HG03139 (cell line): Measurements from ENCODE around the gene SUGP2.
A peak's percentile ranks its signal among the peaks of the same experiment; 100 is the strongest.

Source experiments
- ATAC-seq: cut with Tn5 transposase; IDR thresholded peaks from one replicate; pipeline ENCODE4 v1.9.1; 2021; ENCODE audit not compliant: unreplicated experiment

The SUGP2 gene

DNA sequence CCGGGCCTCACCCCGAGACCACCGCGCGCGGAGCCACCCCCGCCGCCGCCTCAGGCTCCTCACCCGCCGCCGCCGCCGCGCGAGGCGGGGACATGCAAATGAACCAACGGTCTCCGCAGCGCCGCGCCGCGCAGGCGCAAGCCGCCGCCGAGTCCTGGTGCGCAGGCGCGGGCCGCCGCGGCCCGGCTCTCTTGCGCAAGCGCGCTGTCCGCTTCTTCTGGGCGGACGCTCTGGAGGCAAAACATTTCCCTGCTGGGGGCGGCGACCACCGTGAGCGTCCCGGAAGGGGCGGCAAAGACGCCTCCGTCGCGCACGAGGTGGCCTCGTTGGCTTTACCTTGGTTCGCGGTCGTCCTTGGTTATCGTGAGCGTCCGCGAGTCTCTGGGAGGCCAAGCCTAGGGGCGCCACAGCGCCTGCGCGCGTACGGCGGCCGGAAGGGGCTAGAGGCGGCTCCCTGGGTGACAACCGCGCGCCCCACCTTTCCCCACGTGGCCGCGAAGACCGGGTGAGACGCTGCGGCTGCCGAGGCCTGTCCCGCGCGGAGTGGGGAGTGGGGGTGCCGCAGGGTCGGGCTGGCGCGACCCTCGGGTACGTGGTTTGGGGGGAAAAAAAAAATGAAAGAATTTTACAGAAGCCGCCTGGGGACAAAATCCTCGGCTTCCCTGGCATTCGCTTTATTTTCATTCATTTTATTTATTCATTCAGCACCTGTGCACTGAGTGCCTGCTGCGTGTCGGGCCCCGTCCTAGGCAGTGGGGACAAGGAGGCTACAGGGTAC lies at the start of gene SUGP2, which contains the start of gene ARMC6:
Gene SUGP2, minus strand, starts transcription at position 92 of the 778 bp plus-strand sequence. CDS start 2,446 bp downstream, outside the sequence.
Gene ARMC6, plus strand, starts transcription at position 178 of the 778 bp plus-strand sequence. CDS start 607 bp downstream, outside the sequence.
- ATAC-seq, result peak; percentile 54

DNA sequence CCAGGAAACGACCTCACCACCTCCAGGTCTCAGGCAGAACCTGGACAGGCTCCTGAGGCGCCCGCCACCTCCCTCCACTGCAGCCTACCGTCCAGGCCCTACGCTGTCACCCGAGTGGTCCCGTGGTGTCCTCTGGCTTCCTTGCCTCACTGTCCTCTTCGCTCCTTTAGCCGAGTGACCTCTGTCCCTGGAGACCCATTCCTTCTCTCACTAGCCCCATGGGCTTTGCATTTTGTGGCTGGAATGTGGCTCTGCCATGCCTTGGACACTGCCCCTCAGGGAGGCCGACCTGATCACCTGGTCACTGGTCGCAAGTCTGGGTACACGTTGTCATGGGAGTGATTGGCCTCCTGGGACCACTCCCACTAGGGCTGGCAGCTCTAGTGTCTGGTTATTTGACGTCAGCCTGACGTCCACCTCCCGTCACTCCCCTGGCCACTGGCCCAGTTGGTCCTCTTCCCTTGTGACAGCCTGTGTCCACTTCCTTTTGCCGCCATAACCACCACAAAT lies 48.4 kb upstream of the SUGP2 start:
- ATAC-seq, result no peak

DNA sequence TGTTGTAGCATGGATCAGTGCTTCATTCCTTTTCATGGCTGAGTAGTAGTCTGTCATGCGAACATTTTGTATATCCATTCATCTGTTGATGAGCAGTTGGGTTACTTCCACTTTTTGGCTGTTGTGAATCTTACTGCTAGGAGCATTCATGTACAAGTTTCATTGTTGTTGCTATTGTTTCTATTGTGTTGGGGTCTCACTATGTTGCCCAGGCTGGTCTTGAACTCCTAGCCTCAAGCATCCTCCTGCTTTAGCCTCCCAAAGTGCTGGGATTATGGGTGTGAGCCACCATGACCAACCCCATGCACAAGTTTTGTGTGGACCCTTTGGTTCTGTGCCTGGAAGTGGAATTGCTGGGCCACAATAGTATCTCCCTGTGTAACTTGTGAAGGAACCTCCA lies 46.3 kb upstream of the SUGP2 start:
- ATAC-seq, result no peak

DNA sequence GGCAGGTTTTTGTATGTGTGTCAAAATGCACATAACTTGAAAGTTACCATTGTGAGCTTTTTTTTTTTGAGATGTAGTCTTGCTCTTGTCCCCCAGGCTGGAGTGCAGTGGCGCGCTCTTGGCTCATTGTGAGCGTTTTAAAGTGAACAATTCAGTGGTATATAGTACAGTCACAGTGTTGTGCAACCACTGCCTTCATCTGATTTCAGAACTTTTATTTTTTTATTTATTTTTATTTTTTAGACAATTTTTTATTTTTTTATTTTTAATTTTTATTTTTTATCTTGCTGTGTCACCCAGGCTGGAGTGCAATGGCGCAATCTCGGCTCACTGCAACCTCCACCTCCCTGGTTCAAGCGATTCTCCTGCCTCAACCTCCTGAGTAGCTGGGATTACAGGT lies 45.5 kb upstream of the SUGP2 start:
- no peak for ATAC-seq

DNA sequence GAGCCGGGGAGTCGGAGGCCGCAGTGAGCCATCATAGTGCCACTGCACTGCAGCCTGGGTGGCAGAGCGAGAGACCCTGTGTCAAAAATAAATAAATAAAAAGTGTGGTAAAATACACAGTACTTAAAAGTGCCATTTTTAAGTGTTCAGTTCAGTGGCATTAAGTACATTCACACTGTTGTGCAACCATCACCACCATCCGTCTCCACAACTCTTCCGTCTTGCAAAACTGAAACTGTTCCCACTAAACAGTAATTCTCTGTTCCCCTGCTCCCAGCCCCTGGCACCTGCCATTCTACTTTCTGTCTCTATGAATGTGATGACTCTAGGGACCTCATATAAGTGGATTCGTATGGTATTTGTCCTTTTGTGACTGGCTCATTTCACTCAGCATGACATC lies 43.8 kb upstream of the SUGP2 start:
- ATAC-seq, result no peak

DNA sequence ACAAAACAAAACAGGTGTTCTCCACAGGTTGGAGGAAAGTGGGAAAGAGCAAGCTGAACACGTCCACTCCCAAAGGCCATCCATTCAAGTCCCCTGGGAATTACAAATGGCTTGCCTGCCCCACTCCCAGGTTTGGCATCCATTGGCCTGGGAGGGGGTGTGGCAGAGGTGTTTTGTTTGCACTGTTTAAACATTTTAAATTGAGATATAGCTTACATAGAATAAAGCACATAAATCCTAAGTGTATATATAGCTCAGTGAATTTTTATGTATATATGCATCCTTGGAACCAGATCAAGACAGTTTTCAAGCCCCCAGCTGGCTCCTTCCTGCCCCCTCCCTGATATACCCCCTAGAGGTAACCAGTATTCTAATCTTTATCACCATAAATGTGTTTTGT lies 43.2 kb upstream of the SUGP2 start:
- no peak for ATAC-seq

DNA sequence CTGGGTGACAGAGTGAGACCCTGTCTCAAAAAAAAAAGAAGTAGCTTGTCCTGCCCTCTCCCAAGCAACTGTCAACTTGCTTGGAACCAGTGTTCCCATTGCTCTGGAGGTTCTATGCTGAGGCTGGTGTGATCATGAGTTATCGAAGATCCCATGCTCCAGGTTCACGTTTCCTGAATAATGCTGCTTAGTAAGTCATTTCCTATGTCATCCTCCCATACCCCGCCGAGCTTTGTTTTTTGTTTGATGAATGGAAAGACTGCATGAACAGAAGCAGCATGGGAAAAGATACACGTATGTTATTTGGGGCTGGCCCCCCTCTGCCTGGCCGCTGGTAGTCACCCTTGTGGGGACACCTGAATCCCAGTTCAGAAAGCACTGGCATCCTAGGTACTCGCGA lies 41.8 kb upstream of the SUGP2 start:
- no peak for ATAC-seq

DNA sequence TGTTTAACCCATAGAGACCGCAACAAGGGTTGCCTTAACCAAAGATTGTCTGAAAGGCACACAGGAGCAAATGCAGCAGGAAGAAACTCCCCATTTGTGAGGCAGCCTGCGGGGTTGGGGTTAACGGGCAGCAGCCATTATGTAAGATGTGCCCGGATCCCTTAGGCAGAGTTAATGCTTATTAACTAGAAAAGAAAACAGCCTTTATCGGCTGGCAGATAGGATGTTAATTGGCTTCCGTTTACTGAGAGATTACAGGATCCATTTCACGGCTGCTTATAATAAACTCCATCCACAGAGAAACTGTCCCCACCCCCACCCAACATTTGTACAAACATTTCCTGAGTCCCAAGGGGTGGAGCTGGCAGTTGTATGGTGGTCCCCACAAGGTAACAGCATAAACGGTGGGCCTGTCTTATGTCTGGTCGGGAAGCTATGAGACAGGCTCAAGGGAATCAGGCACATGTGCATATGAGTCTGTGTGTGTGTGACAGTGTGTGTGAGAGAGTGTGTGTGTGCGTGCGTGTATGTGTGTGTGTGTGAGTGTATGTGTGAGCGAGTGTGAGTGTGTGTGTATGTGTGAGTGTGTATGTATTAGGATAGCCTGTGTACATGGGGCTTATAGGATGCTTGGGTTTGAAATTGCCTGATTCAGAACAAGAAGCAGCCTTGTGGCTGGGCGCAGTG lies 41.0 kb upstream of the SUGP2 start:
- no peak for ATAC-seq

DNA sequence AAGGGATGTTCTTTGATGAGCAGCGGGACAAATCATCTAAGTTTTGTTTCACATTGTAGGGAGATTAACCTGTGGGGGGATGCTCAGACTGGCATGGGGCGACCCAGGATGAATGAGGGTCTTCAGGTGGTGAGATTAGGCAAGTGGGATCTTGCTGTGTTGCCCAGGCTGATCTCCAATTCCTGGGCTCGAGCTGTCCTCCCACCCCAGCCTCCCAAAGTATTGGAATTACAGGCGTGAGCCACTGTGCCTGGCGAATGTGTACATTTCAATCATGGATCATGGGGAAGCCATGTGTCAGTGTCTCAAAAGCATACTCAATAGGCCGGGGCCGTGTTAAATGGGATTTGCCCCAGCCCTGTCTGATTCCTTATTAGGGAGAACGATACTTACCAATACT lies 38.6 kb upstream of the SUGP2 start:
- ATAC-seq, result no peak

DNA sequence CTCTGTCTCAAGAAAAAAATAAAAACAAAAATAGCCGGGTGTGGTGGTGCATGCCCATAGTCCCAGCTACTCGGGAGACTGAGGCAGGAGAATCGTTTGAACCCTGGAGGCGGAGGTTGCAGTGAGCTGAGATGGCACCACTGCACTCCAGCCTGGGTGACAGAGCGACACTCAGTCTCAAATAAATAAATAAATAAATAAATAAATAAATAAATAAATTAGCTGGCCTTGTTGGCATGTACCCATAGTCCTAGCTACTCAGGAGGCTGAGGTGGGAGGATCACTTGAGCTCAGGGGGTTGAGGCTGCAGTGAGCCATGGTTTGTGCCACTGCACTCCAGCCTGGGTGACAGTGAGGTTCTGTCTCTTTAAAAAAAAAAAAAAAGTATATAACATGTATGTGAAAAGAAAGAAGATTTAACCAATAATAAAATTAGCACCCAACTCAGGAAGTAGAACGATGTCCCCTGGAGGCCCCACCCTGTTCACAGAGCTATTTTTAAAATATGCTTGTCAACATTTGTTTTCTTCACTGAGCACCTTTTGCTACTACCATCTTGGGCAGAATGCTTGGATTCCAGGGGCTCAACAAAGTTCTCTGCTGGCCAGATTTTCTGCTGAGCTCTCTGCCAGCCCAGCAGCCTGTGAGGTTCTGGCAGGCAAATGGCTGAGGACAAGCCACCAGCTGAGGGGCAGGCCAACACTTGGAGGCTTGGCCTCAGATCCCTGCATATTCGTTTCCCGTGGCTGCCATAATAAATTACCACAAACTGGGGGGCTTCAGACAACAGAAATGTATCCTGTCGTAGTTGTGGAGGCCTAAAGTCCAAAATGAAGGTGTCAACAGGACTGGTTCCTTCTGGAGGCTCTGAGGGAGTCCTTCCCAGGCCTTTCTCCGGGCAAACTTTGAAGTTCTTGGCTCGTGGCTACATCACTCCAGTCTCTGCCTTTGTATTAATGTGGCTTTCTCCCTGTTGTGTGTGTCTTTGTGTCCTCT lies 35.6 kb upstream of the SUGP2 start:
- ATAC-seq, result no peak

DNA sequence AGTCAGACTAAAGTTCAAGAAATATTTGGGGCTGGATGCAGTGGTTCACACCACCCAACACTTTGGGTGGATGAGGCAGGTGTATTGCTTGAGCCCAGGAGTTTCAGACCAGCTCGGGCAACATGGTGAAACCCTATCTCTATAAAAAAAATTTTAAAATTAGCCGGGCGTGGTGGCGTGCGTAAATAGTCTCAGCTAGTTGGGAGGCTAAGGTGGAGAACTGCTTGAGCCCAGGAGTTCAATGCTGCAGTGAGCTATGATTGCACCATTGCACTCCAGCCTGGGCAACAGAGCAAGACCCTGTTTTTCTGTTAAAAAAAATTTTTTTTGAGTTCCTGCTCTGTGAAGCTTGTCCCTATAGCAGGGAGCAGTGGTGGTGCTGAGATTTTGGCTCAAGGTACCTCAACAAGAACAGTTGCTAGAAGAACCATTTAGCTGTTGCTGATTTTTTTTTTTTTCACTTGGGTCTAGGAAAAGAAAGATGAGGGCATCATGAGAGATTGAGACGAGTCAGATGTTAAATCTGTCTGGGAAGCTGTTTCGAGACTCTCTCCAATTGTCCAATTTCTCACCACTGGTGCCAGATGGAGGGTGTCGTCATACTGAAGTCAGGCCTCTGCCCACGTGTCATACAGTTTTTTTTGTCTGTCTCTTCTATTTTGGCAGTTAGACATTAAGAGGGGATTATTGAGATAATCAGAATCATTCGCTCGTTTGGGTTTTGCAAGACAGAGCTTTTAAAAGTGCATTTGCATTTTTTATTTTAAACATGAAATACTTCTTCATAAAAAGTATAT lies 34.2 kb upstream of the SUGP2 start:
- ATAC-seq, result no peak

DNA sequence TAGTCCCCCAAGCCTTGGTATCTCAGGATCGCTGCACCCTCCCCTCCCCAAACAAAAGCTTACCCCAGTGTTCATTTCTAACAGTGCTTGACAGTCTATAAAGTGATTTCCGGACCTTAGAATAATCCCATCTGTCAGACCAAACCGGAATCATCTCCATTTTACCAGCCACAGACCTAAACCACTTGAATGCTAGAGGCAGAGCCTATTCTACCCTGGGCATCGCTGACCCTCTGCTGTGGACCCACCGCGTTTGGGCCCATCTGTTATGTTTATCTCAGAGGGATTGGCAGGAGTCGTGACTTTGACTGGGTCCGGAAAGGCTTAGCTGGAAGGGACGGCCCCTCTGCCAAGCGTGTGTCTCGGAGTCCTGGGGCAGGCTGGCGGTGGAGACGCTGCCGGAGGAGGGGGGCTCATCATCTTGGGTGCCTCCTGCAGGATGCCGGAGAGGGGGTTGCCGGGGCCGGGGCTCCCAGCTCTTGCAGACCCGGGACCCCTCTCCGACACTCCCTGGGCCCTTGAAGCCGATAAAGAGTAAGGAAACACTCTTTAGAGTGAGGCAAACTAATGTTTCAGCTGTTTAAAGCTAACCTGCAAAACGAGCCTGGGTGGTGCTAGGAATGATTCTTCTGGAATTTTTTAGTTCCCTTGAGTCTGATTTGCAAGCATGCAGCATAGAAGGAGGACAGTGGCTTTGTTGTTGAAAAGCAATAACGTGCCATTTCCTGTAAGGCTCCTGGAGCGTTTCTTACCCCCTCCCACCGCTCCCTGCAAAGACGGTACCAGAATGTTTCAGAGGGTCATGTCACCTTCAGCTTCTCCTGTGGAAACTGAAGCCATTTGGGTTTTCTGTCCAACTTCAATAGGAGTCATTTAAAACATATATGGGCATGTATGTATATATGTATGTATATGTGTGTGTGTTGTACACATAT lies 31.8 kb upstream of the SUGP2 start:
- no peak for ATAC-seq

DNA sequence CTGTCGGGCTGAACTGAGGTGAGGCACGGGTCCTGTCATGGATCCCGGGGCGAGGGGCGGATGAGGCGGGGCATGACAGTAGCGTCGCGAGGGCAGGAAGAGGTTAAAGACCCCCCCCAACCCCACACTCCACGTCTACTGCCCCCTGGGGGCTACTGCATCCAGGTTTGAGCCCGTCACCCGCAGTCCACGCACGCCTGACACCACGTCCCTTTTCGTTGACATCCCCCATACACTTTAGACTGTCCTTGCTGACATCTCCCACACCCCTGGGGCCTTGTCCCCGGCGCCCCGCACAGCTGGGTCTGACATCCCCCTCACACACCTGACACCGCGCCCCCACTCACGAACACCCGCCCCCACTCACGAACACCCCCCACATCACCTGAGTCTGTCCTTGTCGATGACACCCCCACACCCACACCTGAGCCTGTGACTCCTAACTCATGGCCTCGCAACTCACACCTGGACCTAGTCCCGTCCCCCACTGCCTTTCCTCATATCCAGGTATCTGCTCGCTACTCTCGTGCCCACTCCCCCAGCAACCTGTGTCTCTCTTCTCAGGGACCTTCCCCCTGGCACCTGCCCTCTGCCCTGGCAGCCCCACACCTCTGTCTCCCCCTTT lies 30.9 kb upstream of the SUGP2 start:
- ATAC-seq, result no peak

DNA sequence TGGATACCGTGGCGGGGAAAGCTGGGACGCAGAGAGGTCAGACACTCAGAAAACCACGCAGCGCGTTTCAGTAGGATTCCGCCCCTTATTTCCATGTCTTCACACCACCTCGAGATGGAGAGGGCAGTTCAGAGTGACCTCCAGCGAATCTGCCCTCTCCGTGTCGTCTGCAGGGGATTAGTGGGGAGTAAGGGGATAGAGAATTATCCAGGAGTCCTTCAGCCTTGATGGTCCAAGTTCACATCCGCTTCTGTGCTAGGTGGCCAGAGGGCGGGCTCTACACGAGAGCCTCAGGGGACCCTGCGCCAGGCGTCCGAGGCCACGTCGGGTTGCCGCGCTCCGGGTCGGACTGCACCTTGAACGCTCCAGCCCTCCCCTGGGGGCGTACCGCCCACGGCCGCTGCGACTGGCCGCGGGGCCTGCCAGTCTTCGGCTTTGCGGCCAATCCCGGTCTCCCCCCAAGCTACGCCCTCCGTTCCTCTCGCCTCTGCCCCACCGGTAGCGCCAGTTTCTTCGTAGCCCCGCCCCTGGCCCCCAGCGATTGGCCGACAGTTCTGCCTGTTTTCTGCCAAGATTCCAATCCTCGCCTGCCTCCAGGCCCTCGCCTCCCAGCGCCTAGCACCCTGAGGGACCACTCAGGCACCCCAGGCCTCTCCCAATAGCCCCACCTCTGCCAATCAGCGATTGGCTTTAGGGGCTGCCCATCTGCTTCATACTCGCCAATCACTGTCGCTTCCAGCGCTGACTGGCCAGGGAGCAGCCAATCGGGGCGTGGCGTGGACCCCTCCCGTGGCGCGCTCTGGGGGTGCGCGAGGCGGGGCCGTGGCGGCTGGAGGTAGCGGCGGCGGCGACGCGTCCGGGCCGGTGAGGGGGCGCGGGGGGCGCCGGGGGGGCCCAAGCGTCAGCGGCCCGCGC lies 30.1 kb upstream of the SUGP2 start, which contains the start of gene SLC25A42:
Gene SLC25A42, plus strand, starts transcription at position 812 of the 915 bp plus-strand sequence. CDS start 32,131 bp downstream, outside the sequence.
- ATAC-seq, result peak; percentile 90

DNA sequence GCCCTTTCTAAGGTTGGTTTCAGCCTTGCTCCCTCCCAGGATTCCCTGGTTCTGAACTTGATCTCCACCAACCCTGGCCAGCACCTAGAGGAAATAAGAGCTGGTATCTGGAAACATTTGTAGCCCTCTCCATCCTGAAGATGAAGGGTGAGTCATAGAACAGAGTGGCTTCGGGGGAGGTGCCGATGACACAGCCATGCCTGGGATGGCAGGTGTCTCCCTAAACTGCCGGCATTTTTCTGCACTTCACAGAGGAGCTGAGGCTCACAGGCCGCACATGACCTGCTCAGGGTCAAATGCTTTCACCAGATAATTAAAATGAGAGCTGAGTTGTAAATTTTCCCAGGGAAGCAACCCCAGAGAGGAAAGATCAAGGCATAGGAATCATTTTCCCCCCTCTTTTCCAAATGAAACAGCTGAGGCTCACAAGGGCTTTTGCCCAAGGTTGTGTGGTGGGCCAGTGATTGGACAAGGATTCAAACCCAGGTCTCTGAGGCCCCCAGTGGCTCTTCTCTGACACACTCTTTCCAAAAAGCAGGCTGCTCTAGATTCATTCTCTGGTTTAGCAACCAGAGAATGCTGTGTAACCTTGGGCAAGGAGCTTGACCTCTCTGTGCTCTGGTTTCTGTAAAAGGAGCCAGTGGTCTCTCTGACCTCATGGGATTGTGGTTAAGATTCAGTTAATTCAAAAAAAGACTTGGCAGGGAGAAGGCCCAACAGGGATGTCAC lies 29.3 kb upstream of the SUGP2 start:
- no peak for ATAC-seq

DNA sequence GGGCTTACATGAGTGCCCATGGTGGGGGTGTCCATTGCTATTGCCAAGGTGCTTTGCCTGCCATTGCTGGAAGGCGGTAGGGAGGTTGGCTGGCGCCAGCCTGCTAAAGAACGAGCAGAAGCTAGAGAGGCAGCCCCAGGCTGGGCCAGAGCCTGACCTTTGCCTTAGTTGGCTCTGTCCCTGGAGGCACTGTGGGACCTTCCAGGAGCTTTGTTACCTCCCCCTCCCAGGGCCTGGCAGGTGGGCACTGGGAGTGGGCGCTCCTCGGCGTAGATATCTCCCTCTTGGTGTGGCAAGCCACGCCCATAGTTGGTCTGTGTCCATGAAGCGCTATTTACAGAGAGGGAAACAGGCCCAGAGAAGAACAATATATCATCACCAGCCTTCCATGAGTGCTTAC lies 28.2 kb upstream of the SUGP2 start:
- ATAC-seq, result no peak
